Stimulated activated naive CD4-positive, alpha-beta T cell treated with Interleukin-2 at 50 U/mL for 16 hours (primary cell): Measurements from ENCODE around the gene ACOX2.

Experiments used
- DNase-seq: peaks from one replicate; lab custom pipeline; 2025; lab: John Stamatoyannopoulos, UW

Gene ACOX2

GRCh38 chr3:58502872-58503271 is 34.1 kb downstream of the ACOX2 start:
- no peak for DNase-seq

- DNase-seq = no peak
Observed at GRCh38 chr3:58497097-58497496, 39.9 kb downstream of the ACOX2 start.

- no peak for DNase-seq
Observed at GRCh38 chr3:58496206-58496857, 40.7 kb downstream of the ACOX2 start.

- no peak for DNase-seq
Observed at GRCh38 chr3:58495101-58495500, 41.9 kb downstream of the ACOX2 start.

- no peak for DNase-seq
Observed at GRCh38 chr3:58494107-58494506, 42.9 kb downstream of the ACOX2 start.

GRCh38 chr3:58492494-58492905 is 44.5 kb downstream of the ACOX2 start:
- DNase-seq = peak; percentile 2

- peak; percentile 83 for DNase-seq
Observed at GRCh38 chr3:58491506-58492402, 45.2 kb downstream of the ACOX2 start, which contains the start of gene KCTD6. Gene KCTD6 (plus strand): TSS chr3:58492096. CDS start chr3:58498756, 6,660 bp downstream.

GRCh38 chr3:58490860-58491501 is 46.0 kb downstream of the ACOX2 start:
- no peak for DNase-seq

GRCh38 chr3:58488967-58489366 is 48.0 kb downstream of the ACOX2 start:
- no peak for DNase-seq

GRCh38 chr3:58487140-58487886 is 49.7 kb downstream of the ACOX2 start:
- DNase-seq = no peak

- DNase-seq = no peak
Observed at GRCh38 chr3:58485801-58486435, 51.1 kb downstream of the ACOX2 start.

- DNase-seq = no peak
Observed at GRCh38 chr3:58484722-58485069, 52.3 kb downstream of the ACOX2 start.

- DNase-seq = no peak
Observed at GRCh38 chr3:58484045-58484721, 52.8 kb downstream of the ACOX2 start.

- DNase-seq = no peak
Observed at GRCh38 chr3:58482917-58483636, 53.9 kb downstream of the ACOX2 start.

- DNase-seq = no peak
Observed at GRCh38 chr3:58480309-58480708, 56.7 kb downstream of the ACOX2 start.

GRCh38 chr3:58478781-58479180 is 58.2 kb downstream of the ACOX2 start:
- DNase-seq = no peak

GRCh38 chr3:58474967-58475578 is 61.9 kb downstream of the ACOX2 start:
- DNase-seq = no peak

GRCh38 chr3:58474348-58474911 is 62.6 kb downstream of the ACOX2 start:
- DNase-seq = no peak

- no peak for DNase-seq
Observed at GRCh38 chr3:58473275-58473674, 63.7 kb downstream of the ACOX2 start.
